ENCODE data around the gene CGB3.
A peak's percentile ranks its signal among the peaks of the same experiment; 100 is the strongest.

The CGB3 gene

DNA sequence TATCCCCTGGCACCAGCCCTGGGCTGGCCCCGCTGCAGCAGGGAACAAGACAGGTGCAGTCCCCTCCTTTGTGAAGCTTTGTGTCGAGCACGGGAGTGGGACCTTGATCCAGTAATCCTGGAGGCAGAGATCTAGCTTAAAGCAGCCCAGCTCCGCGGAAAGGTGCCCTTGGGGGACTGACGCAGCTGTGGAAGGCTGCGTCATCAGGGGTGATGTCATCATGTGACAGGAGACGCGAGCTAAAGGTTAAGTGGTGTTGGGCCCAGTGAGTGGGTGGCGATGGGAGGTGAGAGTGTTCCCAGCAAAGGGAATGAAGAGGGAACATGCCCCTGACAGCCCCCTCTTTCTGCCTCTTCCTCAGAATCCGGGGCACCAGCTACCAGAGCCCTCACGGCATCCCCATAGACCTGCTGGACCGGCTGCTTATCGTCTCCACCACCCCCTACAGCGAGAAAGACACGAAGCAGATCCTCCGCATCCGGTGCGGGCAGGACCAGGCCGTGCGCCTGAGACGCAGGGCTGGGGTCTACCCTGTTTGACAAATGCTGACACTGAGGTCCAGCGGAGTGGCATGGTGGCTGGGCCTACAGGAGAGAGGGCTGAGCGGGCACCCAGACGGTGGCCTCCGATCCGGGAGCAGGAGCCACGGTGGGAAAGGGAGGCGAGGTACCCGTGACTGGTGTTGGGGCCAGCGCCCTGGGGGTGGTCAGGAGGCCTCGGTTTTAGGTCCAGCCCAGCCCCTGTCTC, 9.8 kb downstream of the CGB3 start:
- Histone ChIP-seq H3K4me3 (ENCODE audit: low read depth, low read length) (no peak overlapping the region), H3K4me1 (ENCODE audit: control insufficient read depth, insufficient read depth, low read length) (peaks cover 5% of the 10 kb centered on the region), H3K27ac (ENCODE audit: extremely low read depth, low read depth, low read length) (0 out of 2 replicates have a peak overlapping the region, but pooled peaks have one; percentile 16), H3K9me3 (ENCODE audit: control insufficient read depth, insufficient read depth, low read depth, low read length) (no peaks in the 10 kb centered on the region), H3K36me3 (ENCODE audit: control insufficient read depth in 2 of 2, insufficient read depth in 1 of 2, low read length in 2 of 2) (peaks cover 19 to 67% of the 10 kb centered on the region in 2 experiments; a peak in 2 of 3 replicates)
- ChIA-PET CTCF (interaction anchor here (0.7 to 9.4 kb wide), 7 partner anchors 15 to 83 kb away, joined by 3 to 133 read pairs (median 4); partner anchors contain the start of gene CGB7), POLR2A (interaction anchor here (1.0 to 2.7 kb wide), 5 partner anchors 14 to 56 kb away, joined by 3 to 19 read pairs (median 4); partner anchors contain the start of genes GYS1 and RUVBL2)
- TF ChIP-seq ZNF121 (tag by site-specific recombination; IDR thresholded peaks at IDR 0.05) (no peak), ZNF37A (tag by site-specific recombination; IDR thresholded peaks at IDR 0.05) (no peak), ZNF324 (tag by site-specific recombination; IDR thresholded peaks at IDR 0.05) (no peak), ZNF114 (tag by site-specific recombination; IDR thresholded peaks at IDR 0.05) (no peak), ZNF621 (tag by site-specific recombination; IDR thresholded peaks at IDR 0.05) (no peak), ZNF223 (tag by site-specific recombination; IDR thresholded peaks at IDR 0.05) (no peak), SETDB1 (IDR thresholded peaks at IDR 0.05; ENCODE audit: insufficient read length, low read length) (no peak), HOXA7 (CRISPR knock-in tag; IDR thresholded peaks at IDR 0.05; ENCODE audit: borderline replicate concordance) (no peak), SP3 (tag by site-specific recombination; IDR thresholded peaks at IDR 0.05) (no peak), ZNF335 (tag by site-specific recombination; conservative IDR thresholded peaks at IDR 0.05) (no peak), KLF8 (tag by site-specific recombination; IDR thresholded peaks at IDR 0.05) (0 out of 2 replicates have a peak, but pooled peaks have one; percentile 10), ZNF670 (tag by site-specific recombination; IDR thresholded peaks at IDR 0.05; ENCODE audit: low read depth) (no peak), ZNF140 (tag by site-specific recombination; IDR thresholded peaks at IDR 0.05) (no peak), HOXC10 (CRISPR knock-in tag; IDR thresholded peaks at IDR 0.05) (no peak), ZNF558 (tag by site-specific recombination; IDR thresholded peaks at IDR 0.05) (no peak), ZNF341 (tag by site-specific recombination; IDR thresholded peaks at IDR 0.05; ENCODE audit: low read depth) (no peak), ZBTB10 (tag by site-specific recombination; IDR thresholded peaks at IDR 0.05) (0 out of 2 replicates have a peak, but pooled peaks have one; percentile 39), ZNF184 (tag by site-specific recombination; IDR thresholded peaks at IDR 0.05) (no peak), ZNF596 (tag by site-specific recombination; IDR thresholded peaks at IDR 0.05) (no peak), EGR2 (tag by site-specific recombination; IDR thresholded peaks at IDR 0.05; ENCODE audit: low read depth) (0 out of 2 replicates have a peak, but pooled peaks have one; percentile 15), ZNF48 (tag by site-specific recombination; IDR thresholded peaks at IDR 0.05) (no peak), ZBTB1 (tag by site-specific recombination; IDR thresholded peaks at IDR 0.05) (no peak), ZNF354C (tag by site-specific recombination; IDR thresholded peaks at IDR 0.05; ENCODE audit: borderline replicate concordance, low read depth) (no peak), ZNF529 (tag by site-specific recombination; IDR thresholded peaks at IDR 0.05; ENCODE audit: insufficient replicate concordance) (no peak), ZNF654 (tag by site-specific recombination; IDR thresholded peaks at IDR 0.05; ENCODE audit: low read depth) (no peak)
- TF ChIP-seq, protein P1, sequence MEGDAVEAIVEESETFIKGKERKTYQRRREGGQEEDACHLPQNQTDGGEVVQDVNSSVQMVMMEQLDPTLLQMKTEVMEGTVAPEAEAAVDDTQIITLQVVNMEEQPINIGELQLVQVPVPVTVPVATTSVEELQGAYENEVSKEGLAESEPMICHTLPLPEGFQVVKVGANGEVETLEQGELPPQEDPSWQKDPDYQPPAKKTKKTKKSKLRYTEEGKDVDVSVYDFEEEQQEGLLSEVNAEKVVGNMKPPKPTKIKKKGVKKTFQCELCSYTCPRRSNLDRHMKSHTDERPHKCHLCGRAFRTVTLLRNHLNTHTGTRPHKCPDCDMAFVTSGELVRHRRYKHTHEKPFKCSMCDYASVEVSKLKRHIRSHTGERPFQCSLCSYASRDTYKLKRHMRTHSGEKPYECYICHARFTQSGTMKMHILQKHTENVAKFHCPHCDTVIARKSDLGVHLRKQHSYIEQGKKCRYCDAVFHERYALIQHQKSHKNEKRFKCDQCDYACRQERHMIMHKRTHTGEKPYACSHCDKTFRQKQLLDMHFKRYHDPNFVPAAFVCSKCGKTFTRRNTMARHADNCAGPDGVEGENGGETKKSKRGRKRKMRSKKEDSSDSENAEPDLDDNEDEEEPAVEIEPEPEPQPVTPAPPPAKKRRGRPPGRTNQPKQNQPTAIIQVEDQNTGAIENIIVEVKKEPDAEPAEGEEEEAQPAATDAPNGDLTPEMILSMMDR (tag by site-specific recombination; IDR thresholded peaks at IDR 0.05) = no peak
- TF ChIP-seq, protein P2, sequence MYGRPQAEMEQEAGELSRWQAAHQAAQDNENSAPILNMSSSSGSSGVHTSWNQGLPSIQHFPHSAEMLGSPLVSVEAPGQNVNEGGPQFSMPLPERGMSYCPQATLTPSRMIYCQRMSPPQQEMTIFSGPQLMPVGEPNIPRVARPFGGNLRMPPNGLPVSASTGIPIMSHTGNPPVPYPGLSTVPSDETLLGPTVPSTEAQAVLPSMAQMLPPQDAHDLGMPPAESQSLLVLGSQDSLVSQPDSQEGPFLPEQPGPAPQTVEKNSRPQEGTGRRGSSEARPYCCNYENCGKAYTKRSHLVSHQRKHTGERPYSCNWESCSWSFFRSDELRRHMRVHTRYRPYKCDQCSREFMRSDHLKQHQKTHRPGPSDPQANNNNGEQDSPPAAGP (tag by site-specific recombination; IDR thresholded peaks at IDR 0.05) = 0 out of 2 replicates have a peak, but pooled peaks have one; percentile 53
- TF ChIP-seq, protein P3, sequence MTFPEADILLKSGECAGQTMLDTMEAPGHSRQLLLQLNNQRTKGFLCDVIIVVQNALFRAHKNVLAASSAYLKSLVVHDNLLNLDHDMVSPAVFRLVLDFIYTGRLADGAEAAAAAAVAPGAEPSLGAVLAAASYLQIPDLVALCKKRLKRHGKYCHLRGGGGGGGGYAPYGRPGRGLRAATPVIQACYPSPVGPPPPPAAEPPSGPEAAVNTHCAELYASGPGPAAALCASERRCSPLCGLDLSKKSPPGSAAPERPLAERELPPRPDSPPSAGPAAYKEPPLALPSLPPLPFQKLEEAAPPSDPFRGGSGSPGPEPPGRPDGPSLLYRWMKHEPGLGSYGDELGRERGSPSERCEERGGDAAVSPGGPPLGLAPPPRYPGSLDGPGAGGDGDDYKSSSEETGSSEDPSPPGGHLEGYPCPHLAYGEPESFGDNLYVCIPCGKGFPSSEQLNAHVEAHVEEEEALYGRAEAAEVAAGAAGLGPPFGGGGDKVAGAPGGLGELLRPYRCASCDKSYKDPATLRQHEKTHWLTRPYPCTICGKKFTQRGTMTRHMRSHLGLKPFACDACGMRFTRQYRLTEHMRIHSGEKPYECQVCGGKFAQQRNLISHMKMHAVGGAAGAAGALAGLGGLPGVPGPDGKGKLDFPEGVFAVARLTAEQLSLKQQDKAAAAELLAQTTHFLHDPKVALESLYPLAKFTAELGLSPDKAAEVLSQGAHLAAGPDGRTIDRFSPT (tag by site-specific recombination; IDR thresholded peaks at IDR 0.05) = no peak
- TF ChIP-seq, protein P4, sequence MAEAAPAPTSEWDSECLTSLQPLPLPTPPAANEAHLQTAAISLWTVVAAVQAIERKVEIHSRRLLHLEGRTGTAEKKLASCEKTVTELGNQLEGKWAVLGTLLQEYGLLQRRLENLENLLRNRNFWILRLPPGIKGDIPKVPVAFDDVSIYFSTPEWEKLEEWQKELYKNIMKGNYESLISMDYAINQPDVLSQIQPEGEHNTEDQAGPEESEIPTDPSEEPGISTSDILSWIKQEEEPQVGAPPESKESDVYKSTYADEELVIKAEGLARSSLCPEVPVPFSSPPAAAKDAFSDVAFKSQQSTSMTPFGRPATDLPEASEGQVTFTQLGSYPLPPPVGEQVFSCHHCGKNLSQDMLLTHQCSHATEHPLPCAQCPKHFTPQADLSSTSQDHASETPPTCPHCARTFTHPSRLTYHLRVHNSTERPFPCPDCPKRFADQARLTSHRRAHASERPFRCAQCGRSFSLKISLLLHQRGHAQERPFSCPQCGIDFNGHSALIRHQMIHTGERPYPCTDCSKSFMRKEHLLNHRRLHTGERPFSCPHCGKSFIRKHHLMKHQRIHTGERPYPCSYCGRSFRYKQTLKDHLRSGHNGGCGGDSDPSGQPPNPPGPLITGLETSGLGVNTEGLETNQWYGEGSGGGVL (tag by site-specific recombination; IDR thresholded peaks at IDR 0.05) = peak; percentile 39

All from HEK293 (cell line).